Left cardiac atrium (tissue), 4 donors: ENCODE results near the gene HEATR5A. TPM values are rescaled to one million over a fixed set of nuclear protein-coding genes. Genes with fewer than 3 reads are reported as not detected.
"Not testable (repeated sequence)": the region's sequence is repeated elsewhere in the genome, so short reads cannot be mapped to it uniquely, and the experiment has no call there.

Source experiments
- ATAC-seq, 2 donors: fragments of 200-7000 bp; cut with Tn5 transposase; one replicate each; pipeline ENCODE4 v1.9.1; 2020; ENCODE audit warnings: mild to moderate bottlenecking in 2 of 2, moderate library complexity in 2 of 2
- DNase-seq: peaks from one replicate; pipeline ENCODE4 v3.0.0-alpha.2; 2020
- intact Hi-C, 2 donors: fragments of 100-400 bp; cut with DNase I; formaldehyde crosslinking; loops; one replicate each; pipeline versions ENCODE4 v1.14.1 to v1.15.1; 2022 to 2023
- total RNA-seq, 2 donors: library from RNA; stranded (reverse); fragmentation: NEBNext Ultra II Directional; extraction: Animal tissue kit (Norgen Biotek cat#: 25700); gene quantifications; one replicate each; pipeline ENCODE4 v1.2.1, GENCODE V29; 2021
- donor health status: DM: no; HTN: yes; CAD: no.
- donor health status: DM: no; HTN: yes; CAD: no; lungs with severe emphysema.
- donor health status: DM: yes; HTN: yes; CAD: no.
- donor health status: Dilated cardiomyopathy.

Gene HEATR5A
- total RNA-seq, 2 donors from 2014 or later = 42.4 to 46.6 TPM

DNA sequence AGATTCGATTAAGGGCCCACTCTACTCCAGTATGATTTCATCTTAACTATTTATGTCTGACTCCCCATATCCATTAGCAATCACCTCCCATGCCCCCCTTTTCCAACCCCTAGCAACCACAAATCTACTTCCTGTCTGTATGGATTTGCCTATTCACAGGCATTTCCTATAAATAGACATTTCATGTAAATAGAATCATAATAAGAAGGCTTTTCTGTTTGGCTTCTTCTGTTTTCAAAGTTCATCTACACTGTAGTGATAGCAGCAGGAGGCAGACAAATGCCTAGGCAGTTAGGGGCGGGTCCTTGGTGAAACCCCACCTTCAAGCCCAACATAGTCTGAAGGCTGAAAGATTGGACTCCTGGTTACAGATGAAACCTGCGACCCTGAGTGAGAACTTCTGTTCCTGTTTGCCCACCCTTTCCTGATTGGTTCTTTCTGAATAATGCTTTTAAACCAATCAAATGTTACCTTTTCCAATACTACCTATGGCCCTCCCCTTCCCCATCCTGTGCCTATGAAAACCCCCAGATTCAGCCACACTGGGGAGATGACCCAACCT, 150.6 kb downstream of the HEATR5A start:
- DNase-seq (no peak), ATAC-seq (no peak)
- intact Hi-C loops = no loop called here

GRCh38 chr14:31268216-31268615, 152.1 kb downstream of the HEATR5A start:
- ATAC-seq (no peak), DNase-seq (no peak)
- intact Hi-C loops = no loop called here

GRCh38 chr14:31266437-31267331, 153.7 kb downstream of the HEATR5A start:
- intact Hi-C loops = no loop called here
- no peak for DNase-seq

GRCh38 chr14:31265701-31266398, 154.5 kb downstream of the HEATR5A start:
- ATAC-seq (no peak), DNase-seq (no peak)
- intact Hi-C loops = no loop called here

More at GRCh38 chr14:31266437-31267331, 153.7 kb downstream of the HEATR5A start:
- ATAC-seq = no peak

DNA sequence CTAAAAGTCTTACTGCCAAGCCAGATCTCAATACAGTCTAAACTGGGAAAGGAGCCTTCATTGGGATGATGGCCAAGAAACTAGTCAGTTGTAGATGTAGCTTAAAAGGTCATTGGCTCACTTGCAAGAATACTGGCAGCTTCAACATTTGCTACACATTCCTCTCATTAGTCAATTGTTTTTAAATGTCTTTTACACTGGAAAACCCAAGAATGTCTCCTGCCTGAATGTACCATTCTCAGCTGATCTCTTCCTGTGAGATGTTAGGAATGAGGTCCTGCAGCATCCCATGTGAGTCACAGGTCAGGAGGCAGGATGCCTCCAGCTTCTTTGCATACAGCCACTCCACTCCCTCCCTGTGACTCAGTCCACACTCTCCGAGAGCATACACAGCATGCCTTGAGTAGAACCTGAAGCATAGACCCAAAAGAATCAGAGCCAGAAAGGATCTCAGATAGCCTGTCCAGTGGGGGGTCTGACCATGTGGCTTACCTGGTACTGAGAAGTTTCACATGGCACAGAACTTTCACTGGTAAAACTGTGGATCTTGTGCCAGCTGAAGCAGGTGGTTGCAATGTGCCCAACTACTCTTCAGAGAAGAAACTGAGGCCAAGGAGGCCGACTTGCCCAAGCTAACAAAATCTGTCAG, 156.7 kb downstream of the HEATR5A start:
- peak; percentile 61 for DNase-seq
- peak; percentile 89 to 98 for ATAC-seq
- intact Hi-C loops = no loop called here

DNA sequence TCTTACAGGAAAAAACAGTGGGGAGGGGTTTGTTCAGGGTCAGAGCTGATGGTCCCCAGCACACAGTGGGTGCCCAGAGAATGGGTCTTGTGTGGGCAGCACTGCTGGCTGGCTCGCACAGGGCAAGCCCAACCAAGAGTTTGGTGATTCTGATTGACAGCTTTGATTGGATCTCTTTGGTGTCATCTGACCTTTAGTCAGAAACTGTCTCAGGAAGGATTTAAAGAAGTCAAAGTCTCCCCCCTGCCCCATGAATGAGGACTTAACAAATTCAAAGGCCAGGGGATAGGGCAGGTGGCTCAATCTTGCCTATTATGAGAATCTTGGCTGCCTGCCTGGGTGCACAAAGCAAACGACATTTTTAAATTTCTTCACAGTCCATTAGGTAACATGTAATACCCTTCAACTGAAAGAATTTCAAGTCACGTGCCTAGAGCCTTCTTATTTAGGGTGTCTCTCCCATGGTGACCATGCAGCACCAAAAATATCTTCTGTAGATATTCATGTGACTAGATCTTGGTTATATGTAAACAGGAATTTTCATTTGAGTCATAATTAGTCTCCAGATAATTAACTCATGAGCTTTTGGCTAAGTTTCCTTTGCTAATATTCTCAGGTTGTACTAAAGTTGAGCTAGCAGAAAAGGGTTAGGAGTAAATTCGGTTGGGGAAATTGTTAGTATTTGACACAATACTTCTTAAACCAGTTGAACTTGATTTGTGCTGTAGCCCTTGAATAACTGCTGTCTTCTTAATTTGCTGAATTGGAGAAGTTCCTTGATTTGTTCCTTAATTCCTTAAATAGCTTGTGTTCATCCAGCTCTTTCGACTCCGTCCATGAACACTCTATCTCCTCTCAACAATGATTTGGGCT, 158.3 kb downstream of the HEATR5A start:
- DNase-seq (no peak), ATAC-seq (peak in 1 of 2 donors; percentile 45)
- intact Hi-C loops = no loop called here

GRCh38 chr14:31261523-31261858, 158.9 kb downstream of the HEATR5A start:
- no peak for DNase-seq
- no peak for ATAC-seq
- intact Hi-C loops = no loop called here

- ATAC-seq, intact Hi-C loops, DNase-seq: not testable (repeated sequence)
These were observed 161.3 kb downstream of the HEATR5A start for GRCh38 chr14:31259040-31259435.

DNA sequence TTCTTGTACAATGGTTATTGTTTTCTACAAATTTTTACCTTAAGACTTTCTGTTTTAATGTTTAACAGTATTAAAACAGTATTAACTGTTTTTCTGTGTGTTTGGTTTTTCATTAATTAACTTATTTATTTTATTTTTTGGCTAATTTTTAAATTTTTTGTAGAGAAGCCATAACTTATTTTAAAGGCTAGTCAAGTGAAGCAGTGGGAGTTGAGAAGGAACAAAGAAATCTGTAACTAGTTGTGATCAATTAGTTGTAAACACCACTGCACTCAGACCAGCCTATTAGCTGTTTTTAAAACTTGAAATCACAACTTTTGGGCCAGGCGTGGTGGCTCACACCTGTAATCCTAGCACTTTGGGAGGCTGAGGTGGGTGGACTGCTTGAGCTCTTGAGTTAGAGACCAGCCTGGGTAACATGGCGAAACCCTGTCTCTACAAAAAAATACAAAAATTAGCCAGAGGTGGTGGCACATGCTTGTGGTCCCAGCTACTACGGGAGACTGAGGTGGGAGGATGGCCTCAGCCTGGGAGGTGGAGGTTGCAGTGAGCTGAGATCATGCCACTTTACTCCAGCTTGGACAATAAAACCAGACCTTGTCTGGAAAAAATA, 161.8 kb downstream of the HEATR5A start:
- DNase-seq (no peak), ATAC-seq (no peak)
- intact Hi-C loops = no loop called here

DNA sequence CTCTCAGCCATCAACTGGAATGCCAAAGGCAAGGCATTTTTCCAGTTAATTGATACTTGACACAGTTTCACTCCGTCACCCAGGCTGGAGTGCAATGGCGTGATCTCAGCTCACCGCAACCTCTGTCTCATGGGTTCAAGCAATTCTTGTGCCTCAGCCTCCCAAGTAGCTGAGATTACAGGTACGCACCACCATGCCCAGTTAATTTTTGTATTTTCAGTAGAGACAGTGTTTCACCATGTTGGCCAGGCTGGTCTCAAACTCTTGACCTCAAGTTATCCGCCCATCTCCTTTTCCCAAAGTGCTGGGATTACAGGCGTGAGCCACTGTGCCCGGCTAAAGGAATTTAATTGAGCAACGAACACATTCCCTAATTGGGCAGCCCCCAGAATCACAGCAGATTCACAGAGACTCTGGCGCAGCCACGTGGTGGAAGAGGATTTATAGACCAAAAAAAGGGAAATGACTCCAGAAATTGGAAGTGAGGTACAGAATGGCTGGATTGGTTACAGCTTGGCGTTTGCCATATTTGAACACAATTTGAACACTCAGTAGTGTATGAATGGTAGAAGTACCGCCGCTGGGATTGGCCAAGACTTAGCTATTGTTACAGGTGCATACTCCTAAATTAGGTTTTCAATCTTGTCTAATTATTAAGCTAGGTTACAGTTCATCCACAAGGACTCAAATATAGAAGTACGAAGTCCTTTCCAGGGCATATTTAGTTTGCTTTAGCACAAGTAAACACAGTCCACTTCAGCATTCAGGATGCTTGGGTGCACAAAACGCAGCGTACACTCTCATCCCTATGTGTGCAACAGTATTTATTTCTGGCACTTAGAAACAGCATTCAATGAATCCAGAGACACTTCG, 162.6 kb downstream of the HEATR5A start:
- DNase-seq, ATAC-seq, intact Hi-C loops: not testable (repeated sequence)

DNA sequence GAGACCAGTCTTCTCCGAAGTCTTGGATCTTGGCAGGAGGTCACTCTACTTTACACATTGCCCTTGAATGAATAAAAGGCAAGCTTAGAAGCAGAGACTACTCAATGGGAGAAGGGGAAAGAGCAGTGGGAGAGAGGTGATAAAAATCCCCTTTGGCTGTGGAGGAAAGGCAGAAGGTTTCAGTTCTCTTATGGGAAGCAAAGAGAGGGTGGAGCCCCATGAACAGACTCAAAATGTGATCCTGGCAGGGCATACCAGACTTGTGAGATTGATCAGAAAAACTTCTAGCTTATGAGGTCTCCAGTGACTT, 163.2 kb downstream of the HEATR5A start:
- DNase-seq (no peak), ATAC-seq (no peak)
- intact Hi-C loops = no loop called here

DNA sequence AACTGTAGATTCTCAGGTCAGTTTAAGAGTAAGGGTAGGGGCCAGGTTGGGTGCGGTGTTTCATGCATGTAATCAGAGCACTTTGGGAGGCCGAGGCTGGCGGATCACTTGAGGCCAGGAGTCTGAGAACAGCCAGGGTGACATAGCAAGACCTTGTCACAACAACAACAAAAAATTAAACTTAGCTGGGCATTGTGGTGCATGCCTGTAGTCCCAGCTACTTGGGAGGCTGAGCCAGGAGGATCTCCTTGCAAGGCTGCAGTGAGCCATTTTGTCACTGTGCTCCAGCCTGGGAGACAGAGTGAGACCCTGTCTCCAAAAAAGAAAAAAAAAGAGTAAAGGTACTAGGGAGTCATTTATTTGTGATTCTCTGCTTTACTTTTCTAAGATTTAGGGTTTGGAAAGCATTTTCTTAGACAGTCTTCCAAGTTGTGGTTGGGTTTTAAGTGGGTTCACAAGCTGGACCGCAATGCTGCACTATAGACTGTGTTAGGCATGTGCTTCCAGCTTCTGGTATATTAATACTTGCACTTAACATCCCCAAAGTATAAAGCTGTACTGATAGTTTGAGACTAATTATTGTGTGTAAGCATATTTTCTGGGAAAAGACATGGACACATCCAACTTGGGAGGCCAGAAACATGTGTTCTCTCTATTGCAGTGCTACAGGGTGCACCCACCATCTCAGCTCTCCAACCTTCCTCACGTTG, 163.7 kb downstream of the HEATR5A start:
- no peak for ATAC-seq
- intact Hi-C loops = no loop called here

GRCh38 chr14:31255918-31256317, 164.4 kb downstream of the HEATR5A start:
- DNase-seq, intact Hi-C loops, ATAC-seq: not testable (repeated sequence)

More for the DNA sequence above, 163.7 kb downstream of the HEATR5A start:
- no peak for DNase-seq

- no peak for DNase-seq
- no peak for ATAC-seq
- intact Hi-C loops = no loop called here
These were observed 165.1 kb downstream of the HEATR5A start for GRCh38 chr14:31255286-31255685.

DNA sequence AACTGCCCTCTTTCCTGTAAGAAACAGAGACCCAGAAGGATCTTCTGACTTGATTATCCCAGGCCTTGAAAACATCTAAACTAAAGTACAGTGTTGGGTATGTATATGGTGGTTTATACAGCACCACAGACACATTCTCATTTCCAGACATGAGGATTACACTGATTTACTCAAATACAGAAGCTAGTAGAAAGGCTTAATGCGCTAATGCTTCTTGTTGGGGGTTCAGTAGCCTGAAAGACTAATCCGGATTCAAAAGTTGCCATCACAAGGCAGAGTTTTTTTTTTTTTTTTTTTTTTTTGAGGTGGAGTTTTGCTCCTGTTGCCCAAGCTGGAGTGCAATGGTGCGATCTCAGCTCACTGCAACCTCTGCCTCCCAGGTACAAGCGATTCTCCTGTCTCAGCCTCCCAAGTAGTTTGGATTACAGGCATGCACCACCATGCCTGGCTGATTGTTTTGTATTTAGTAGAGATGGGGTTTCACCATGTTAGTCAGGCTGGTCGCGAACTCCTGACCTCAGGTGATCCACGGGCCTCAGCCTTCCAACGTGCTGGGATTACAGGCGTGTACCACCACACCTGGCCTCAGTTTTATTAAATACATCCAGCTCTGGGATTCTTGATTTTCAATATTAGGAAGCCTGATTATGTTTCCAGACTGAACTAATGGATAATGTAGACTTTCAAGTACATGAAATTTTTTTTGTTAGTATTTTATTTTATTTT, 166.4 kb downstream of the HEATR5A start:
- ATAC-seq (no peak), DNase-seq (no peak)
- intact Hi-C loops = no loop called here

- intact Hi-C loops = no loop called here
- ATAC-seq (no peak), DNase-seq (no peak)
These were observed 167.5 kb downstream of the HEATR5A start for GRCh38 chr14:31252865-31253264.
